ENCODE results near the gene MYO1G.

- TF ChIP-seq CTCF (IDR thresholded peaks at IDR 0.05) (no peak), POLR2AphosphoS5 (IDR thresholded peaks at IDR 0.05; ENCODE audit: low read depth, low read length) (no peak; the same call in 1 of the 2 replicates)
- TF ChIP-seq, protein P1, sequence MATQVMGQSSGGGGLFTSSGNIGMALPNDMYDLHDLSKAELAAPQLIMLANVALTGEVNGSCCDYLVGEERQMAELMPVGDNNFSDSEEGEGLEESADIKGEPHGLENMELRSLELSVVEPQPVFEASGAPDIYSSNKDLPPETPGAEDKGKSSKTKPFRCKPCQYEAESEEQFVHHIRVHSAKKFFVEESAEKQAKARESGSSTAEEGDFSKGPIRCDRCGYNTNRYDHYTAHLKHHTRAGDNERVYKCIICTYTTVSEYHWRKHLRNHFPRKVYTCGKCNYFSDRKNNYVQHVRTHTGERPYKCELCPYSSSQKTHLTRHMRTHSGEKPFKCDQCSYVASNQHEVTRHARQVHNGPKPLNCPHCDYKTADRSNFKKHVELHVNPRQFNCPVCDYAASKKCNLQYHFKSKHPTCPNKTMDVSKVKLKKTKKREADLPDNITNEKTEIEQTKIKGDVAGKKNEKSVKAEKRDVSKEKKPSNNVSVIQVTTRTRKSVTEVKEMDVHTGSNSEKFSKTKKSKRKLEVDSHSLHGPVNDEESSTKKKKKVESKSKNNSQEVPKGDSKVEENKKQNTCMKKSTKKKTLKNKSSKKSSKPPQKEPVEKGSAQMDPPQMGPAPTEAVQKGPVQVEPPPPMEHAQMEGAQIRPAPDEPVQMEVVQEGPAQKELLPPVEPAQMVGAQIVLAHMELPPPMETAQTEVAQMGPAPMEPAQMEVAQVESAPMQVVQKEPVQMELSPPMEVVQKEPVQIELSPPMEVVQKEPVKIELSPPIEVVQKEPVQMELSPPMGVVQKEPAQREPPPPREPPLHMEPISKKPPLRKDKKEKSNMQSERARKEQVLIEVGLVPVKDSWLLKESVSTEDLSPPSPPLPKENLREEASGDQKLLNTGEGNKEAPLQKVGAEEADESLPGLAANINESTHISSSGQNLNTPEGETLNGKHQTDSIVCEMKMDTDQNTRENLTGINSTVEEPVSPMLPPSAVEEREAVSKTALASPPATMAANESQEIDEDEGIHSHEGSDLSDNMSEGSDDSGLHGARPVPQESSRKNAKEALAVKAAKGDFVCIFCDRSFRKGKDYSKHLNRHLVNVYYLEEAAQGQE (IDR thresholded peaks at IDR 0.05; ENCODE audit: insufficient read depth in 1 of 2, low read depth in 2 of 2, low read length in 1 of 2), result no peak
Observed at GRCh38 chr7:45000093-45001032, 21.5 kb upstream of the MYO1G start, which contains the start of gene CCM2.
